DMS114 treated with DMSO at 0.1 percent for 48 hours (cell line): ENCODE data around the gene CYS1.
"Not testable (repeated sequence)": the region's sequence is repeated elsewhere in the genome, so short reads cannot be mapped to it uniquely, and the experiment has no call there.

Experiments
- DNase-seq: peaks from one replicate; lab custom pipeline; 2025; ENCODE audit not compliant: unreplicated experiment; lab: John Stamatoyannopoulos, UW

CYS1 gene

GRCh38 chr2:10031886-10032745 is 48.1 kb downstream of the CYS1 start:
- no peak for DNase-seq

GRCh38 chr2:10030798-10031197 is 49.4 kb downstream of the CYS1 start:
- not testable (repeated sequence) for DNase-seq

GRCh38 chr2:10030311-10030736 is 49.9 kb downstream of the CYS1 start:
- DNase-seq: no peak

GRCh38 chr2:10029875-10030223 is 50.4 kb downstream of the CYS1 start:
- no peak for DNase-seq

- DNase-seq: no peak
Measured at GRCh38 chr2:10028988-10029874, 51.0 kb downstream of the CYS1 start.

GRCh38 chr2:10028407-10028987 is 51.7 kb downstream of the CYS1 start:
- no peak for DNase-seq

GRCh38 chr2:10027660-10028330 is 52.4 kb downstream of the CYS1 start:
- no peak for DNase-seq

GRCh38 chr2:10026940-10027569 is 53.2 kb downstream of the CYS1 start:
- DNase-seq: no peak

- DNase-seq: no peak
Measured at GRCh38 chr2:10022966-10023662, 57.1 kb downstream of the CYS1 start.

GRCh38 chr2:10022445-10022844 is 57.8 kb downstream of the CYS1 start:
- no peak for DNase-seq

- DNase-seq: no peak
Measured at GRCh38 chr2:10022041-10022421, 58.2 kb downstream of the CYS1 start.

GRCh38 chr2:10019602-10020400 is 60.4 kb downstream of the CYS1 start:
- DNase-seq: no peak

- no peak for DNase-seq
Measured at GRCh38 chr2:10019174-10019573, 61.0 kb downstream of the CYS1 start.

- DNase-seq: no peak
Measured at GRCh38 chr2:10017313-10017941, 62.8 kb downstream of the CYS1 start.

GRCh38 chr2:10016802-10017258 is 63.4 kb downstream of the CYS1 start:
- no peak for DNase-seq

GRCh38 chr2:10016001-10016801 is 64.0 kb downstream of the CYS1 start:
- no peak for DNase-seq

- DNase-seq: not testable (repeated sequence)
Measured at GRCh38 chr2:10015376-10015989, 64.7 kb downstream of the CYS1 start.
